CD4-positive, alpha-beta T cell treated with Interleukin-17A for 4 hours (primary cell): ENCODE measurements around the gene HDAC10.

Experiments used
- DNase-seq: peaks from one replicate; pipeline ENCODE4 v3.0.0-alpha.2; 2020; ENCODE audit warnings: mixed read lengths

Gene HDAC10

DNA sequence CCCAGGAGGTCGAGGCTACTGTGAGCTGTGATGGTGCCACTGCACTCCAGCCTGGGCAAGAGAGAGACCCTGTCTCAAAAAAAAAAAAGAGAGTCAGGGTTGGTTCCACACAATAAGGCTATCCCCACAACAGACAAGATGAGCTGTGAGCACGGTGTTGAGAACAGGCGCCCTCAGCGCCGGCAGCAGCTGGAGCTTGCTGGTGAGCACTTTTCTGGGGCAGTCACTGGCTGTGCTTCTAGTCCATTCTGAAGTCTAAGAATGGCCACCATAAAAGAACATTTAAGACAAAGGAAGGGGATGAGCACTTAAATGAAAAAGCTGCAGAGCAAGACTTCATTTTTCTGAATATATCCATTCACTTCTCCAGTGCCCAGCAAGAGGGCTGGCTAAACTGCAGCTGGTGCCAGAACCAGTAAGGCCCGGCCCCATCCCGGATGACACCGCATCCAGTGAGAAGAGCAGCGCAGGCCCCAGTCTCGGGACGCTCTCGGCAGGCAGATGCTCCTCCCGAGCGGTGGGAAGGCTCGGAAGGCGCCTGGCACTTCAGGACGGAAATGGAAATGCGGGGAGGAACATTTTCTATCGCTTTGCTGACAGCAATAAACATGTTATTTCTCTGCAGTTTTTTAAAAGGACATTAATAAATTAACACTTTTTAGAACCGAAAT lies 18.4 kb downstream of the HDAC10 start:
- no peak for DNase-seq

DNA sequence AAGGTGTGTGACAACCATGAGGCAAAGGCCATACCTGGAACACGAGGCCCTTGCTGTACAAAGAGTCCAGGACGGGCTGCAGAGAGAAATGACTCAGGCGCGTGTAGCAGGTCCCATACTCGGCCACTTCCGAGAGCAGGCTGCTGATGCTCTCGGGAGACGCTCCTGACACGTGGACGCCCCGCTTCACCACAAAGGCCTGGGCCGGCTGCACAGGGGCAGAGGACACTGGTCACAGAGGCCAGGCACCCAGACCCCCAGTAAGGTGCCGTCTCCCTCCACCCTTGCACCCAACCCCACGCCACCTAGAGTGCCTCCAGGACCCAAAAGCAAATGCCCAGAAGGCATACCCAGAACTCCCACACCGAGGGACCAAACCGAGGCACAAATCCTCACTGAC lies 21.7 kb downstream of the HDAC10 start:
- DNase-seq: no peak

DNA sequence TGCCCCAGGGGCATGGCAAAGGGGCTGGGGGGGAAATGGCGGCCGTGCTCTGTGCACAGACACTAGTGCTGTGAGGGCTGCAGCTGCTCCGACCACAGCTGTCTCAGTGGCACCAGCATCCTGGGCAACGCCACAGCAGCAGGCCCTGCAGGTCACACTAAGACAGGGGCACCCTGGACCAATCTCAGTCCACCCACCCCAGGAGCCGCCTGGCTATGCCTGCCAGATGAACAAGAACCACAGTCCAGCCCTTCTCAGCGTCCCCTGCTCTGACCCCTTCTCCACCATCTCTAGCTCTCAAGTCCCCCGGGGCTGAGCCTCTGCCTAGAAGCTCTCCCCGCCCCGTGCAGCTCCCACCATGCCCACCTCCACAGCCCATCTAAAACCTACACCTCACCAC lies 22.7 kb downstream of the HDAC10 start:
- DNase-seq: no peak

DNA sequence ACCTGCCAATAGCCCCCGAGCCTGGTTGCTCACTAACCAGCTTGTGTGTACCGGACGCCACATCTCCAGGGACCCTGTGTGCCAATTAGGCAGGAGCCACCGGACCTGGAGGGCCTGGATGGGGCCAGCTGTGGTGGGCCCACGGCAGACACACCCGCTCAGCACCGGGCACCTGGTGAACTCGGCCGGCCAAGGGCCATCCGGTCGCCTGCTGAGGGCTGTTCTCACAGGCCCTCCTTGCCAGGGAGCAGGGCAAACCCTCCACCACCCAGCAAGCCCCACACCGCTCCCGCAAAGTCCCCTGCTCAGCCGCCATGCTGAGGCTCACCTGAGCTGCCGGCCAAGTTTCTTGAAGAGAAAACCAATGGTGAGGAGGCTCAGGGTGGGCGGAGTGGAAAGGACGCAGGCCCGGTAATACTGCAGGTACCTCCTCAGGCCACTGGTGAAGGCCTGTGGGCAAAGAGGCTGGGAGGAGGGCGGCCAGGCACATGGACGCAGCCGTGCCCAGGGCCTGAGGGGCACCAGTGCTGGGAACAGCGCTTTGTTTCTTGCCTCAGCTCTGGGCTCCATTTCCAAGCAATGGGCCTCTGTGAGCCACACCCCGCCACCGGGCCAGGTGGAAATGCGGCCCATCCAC lies 23.4 kb downstream of the HDAC10 start:
- no peak for DNase-seq

DNA sequence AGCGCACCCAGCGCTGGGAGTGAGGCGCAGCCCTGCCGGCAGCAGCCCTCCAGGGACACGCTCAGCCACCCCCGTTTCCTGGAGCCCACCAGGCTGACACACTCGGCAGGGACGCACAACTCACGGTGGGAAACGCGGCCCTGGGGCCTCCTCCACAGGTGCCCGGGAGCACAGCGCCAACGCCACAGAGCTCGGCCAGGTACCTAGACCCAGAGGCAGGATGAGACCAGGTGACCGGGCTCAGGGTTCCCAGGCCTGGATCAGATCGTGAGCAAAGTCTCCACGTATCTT lies 24.2 kb downstream of the HDAC10 start:
- DNase-seq: no peak

DNA sequence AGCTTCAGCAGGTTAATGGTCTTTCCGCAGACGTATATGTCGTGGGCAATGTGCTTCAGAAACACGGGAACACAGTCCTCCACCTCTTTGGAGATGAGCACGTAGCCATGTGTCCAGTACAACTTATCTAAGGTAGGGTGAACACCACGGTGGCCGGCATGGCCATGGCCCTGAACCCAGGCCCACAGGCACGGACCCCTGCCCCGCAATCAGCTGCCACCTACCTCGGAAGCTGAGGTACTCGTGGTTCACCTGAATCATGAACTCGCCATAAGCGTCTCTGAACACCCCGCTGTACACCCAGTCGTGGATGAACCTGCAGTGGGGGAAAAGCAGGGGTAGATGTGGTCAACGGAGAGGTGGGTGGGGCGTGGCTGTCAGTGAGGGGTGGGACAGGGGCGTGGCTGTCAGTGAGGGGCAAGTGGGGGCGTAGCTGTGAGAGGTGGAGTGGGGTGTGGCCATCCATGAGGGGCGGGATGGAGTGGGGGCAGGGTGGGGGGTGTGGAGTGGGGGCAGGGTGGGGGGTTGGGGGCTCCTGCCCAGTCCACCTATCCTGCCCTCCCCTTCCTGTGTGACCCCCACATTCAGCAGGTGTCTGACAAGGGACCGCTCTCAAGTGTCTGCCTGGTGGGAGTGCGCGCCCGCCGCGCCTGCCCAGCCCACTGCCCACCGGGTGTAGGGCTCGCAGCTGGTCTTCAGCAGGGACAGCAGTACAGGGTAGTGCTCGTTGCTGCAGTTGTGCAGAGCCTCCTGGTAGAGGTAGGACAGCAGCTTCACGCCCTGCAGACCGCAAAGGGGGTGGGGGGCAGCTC lies 24.8 kb downstream of the HDAC10 start:
- DNase-seq: no peak

DNA sequence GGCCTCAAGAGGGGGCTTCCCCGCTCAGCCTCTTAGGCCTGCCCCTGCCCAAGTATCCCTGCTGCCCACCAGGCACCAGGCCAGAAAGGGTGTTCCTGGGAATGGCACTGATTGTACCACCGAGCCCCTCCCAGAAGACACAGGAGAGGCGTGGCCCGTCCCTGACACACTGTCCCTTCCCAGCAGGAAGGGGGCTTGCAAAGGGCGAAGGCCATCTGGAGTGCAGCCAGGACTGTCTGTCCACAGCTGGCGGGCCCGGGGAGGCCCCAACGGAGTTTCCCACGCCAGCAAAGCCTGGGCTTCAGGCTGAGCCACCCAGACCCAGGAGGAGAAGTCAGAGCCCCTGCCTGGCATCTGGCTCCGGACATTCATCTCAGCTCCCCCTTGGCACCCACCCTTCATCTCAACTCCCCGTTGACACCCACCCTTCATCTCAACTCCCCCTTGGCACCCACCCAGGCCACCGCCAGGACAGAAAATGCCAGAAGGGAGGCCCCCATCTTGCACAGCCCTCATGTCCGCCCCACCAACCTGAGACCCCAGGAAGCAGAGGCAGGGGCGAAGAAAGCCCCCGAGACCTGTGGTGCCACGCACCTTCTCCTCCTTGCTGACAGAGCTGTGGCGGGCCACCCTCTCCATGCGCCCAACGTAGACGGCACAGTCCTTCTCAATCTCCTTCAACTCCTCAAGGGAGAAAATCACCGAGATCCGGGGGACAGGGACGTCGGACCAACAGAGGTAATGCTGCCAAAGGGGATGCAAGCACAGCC lies 25.7 kb downstream of the HDAC10 start:
- DNase-seq: no peak

DNA sequence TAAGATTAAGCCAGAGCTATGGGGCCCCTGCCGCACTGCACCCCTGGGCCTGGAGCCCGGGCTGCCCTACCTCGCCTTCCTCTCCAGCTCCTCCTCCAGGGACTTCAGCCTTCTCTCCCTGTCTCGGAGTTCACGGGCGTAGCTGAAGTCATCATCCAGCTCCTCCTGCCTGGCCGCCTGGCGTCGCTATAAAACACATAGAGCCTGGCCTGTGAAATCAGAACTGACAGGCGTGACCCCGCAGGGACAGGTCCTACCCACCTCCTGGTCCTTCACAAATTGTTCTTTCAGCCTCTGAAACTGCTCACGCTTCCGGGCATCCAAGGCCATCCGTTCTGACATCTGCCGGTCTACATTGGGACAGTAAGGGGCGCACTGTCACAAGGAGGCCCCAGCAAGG lies 27.0 kb downstream of the HDAC10 start:
- DNase-seq: no peak

DNA sequence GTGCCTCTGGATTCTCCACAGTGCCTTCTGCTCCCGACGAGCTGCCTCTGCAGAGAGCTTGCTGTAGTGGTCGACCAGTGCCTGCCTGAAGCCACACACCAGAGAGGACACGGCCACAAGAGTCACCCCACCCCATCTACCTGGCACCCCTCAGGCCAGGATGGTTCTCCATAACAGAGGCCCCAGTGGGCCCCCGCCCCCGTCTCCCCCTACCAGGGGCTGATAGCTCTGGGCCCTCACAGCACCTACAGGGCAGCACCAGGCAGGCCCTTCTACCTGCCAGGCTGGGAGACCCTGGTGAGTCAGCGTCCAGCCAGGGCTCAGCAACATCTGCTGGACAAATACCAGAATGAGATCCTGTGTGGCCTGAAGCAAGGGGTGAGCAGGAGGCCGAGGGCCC lies 28.6 kb downstream of the HDAC10 start:
- no peak for DNase-seq

DNA sequence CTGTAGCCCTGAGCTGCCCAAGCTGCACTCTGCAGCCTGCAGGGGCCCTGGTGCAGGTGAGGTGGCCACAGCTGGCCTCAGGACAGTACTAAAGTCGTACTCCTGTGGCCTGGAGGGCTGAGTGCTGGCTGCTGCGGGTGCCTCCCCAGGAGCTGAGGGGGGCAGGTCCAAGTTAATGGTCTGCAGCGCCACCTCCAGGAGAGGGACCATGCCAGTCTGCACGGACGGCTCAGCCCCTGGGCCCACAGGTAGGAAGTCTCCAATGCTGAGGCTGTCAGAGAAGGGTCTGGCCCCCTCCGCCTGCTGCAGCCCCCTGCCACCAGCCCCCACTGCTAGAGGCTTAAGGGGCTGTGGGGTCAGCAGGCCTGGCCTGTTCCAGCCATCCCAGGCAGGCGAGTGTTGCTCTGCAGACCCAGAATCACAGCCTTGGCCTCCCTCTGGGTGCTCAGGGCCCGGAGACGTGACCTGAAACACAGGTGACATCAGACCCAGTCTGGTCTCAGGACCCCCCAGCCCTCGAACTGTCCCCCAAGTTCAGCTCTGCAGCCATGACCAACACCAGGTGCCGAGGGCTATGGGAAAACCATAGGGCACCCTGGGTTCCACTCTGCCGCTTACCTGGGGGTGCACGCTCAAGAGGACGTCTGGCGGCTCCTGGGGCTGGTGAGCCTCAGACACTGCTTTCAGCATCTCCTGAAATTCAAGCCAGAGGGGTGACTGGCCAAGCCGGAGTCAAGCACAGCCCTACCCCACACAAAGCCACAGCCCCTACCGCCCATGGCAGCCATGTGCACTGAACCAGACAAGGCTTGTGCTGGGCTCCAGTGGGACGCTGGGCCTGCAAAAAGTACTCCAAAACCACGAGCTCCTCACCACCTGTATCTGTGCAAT lies 29.4 kb downstream of the HDAC10 start:
- no peak for DNase-seq

DNA sequence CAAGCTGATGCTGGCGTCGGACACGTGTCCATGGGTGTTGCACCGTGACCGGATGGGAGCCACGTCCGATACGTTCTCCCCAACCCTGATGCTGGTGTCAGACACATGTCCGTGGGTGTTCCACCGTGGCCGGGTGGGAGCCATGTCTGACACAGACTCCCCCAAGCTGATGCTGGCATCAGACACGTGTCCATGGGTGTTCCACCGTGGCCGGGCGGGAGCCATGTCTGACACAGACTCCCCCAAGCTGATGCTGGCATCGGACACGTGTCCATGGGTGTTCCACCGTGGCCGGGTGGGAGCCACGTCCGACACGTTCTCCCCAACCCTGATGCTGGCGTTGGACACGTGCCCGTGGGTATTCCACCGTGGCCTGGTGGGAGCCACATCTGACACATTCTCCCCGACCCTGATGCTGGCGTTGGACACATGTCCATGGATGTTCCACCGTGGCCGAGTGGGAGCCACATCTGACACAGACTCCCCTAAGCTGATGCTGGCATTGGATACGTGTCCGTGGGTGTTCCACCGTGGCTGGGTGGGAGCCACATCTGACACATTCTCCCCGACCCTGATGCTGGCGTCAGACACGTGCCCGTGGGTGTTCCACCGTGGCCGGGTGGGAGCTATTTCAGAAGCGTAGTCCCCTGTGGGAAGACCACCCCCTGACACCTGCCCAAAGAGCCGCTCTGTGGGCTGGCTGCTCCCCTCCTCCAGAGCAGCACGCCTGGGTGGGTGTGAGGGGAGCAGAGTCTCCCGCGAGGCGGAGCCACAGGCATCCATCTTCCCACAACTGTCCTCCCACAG lies 30.3 kb downstream of the HDAC10 start:
- DNase-seq: no peak

DNA sequence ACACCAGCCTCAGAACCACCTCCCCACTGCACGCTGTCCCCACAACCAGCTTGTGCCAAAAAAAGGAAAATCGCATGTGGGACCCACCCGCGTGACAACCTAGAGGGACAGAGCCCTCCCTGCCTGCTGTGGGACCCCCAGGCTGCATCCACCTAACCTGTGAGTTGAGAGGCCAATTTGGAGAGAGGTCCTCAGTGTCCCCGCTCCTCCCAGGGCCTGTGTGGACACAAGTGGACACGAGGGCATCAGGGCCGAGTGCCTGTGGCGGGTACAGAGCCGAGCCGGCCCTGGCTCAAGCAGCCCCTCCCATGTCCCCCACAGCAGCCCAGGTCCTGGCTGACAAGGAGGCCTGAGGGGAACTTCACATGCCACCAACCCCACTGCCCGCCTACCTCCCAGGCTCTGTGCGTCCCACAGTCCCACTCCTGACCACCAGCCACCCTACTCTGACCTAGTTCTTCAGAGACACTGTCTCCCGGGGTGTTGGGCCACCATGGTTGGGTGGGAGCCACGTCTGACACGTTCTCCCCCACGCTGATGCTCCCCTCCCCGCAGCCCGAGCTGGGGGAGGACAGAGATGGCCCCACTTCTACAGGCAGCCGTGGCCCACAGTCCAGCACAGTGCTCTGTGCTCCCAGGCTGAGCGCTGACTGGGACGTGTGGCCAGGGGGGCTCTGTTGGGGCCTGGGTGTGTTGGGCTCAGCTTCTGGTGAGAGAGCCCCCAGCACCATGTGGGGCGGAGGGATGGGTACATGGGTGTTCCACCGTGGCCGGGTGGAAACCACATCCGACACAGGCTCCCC lies 31.1 kb downstream of the HDAC10 start:
- no peak for DNase-seq

DNA sequence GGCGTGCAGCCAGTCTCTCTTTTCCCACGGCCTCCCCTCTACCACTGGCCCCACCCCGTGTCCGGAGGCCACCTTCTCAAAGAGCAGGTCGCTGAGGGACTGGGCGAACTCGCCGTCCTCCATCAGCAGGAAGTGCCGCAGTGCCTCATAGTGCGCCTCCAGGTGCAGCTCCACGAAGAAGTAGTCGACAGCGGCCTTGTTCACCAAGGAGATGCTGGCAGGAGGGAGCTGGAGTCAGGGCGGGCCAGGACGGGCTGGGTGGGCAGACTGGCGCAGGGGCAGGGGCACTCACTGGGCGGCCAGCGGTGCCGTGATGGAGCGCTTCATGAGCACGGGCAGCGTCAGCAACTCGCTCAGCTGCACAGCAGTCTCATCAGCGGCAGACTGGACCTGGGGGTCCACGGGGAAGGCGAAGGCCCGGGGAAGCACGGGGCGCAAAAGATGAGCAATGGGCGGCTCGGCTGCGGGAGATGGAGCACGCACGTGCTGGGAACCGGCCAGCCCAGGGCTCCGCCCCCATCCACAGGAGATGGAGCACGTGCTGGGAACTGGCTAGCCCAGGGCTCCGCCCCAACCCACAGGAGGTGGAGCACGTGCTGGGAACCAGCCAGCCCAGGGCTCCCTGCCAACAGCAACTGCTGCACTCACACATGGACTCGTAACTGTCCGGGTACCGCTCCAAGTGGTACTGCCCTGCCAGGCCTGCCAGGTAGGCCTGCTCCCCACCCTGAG lies 31.9 kb downstream of the HDAC10 start:
- no peak for DNase-seq

DNA sequence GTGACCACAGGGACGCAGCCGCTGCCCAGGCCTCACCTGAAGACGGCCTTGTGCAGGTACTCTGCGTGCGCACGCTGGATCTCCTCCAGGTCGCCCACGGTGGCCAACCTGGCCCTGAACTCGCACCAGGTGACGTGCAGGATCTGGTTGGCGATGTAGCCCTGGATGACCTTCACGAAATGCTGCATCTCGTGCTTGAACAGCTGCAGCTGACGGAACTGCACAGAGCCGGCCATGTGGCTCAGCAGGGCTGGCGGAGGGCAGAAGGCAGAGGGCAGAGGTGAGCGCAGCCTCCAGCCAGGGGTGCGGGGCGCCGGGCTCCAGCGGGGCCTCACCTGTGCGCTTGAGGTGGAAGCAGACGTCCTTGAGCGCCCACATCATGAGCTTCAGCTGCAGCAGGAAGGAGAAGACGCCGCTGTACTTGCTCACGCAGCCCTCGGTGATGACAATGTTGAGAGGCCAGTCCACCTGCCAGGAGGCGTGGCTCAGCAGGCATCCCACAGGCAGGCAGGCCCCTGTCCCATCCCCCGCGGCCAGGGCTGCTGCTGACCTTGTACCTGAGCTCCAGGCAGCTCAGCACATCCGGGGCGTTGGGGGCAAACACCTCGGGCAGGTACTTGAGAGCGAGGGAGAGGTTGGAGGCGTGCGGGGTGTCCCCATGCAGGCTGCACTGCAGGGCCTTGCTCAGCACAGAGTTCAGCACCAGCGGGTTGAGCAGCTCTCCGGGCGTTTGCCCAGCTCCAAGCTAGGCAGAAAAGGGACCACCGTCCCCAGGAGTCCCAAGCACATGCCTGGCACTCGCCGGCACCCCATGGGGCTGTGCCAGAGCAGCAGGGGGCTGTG lies 32.7 kb downstream of the HDAC10 start:
- no peak for DNase-seq

DNA sequence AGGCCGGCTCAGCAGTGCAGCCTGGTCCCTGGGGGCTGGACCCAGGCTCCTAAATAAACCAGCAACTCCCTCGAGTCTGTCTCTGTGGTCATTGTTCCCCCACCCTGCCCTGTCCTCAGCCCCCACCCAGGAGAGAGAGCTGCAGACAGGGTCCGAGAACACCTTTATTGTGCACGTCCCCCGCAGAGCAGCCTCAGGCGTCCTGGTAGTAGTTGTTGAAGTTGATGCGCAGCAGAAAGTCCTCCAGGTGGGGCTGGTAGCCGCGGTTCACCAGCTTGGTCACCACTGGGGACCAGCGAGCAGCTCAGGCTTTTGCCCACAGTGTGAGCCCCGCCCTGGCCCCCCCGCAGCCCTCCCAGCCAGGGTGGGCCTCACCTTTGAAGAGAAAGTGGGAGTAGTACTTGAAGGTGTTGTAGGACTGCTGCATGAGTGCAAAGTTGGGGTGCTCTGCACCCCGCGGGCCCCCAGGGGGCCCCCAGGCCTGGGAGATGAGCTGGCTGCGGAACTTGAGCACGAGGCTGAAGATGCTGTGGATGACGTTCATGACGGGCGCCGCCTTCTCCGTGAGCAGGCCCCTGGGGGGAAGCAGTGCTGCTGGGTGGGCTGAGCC lies 33.4 kb downstream of the HDAC10 start:
- DNase-seq: no peak

DNA sequence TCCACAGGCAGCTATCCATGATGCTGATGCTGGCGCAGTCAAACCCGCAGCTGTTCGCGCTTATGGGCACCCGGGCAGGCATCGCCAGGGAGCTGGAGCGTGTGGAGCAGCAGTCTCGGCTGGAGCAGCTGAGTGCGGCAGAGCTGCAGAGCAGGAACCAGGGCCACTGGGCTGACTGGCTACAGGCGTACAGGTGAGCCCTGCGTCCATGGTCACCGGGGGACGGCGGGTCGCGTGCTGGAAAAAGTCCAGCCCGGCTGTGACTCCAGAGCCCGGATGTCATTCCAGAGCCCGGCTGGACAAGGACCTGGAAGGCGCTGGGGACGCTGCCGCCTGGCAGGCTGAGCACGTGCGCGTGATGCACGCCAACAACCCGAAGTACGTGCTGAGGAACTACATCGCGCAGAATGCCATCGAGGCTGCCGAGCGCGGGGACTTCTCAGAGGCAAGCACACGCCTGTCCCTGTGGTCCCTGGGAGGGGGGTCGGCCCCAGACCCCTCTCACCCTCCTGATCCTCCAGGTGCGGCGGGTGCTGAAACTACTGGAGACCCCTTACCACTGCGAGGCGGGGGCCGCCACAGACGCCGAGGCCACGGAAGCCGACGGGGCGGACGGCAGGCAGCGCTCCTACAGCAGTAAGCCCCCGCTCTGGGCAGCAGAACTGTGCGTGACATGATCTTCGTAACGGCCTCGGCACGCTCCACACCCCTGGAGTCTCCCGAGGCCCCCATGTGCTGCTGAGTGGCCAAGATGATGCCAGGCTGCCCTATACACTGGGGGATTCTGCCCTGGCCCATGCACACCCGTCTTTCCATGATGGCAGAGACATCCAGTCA lies 34.2 kb downstream of the HDAC10 start:
- no peak for DNase-seq

DNA sequence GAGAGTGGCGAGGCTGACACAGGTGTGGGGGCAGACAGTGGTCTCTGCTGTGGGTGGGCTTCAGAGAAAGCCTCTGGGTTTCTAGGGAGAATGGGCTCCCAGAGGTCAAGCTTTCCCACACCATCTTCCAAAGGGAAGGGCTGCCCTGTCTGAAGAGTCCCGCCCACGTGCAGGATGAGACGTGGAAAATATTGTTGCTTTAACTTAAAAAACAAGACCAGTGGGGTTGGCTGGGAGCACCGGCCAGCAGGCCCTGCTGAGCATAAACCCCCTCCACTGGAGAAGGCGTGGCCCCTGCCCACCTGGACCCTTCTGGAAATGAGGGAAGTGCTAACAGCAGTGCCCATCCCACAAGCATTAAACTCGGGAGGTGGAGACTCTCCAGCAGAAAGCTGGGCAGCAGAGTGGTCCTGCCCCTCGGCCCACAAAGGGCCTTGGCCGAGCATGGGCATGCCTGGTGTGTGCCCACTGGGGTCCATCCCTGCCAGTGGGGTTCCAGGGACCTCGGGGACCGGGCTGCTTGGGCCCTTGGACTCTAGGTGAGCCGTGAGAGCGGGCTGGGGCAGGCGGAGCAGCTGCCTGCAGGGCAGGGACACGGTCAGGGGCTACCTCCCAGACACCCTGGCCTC lies 34.9 kb downstream of the HDAC10 start:
- no peak for DNase-seq
